Measurements from ENCODE around the gene BLID.

The BLID gene

GRCh38 chr11:122138744-122139594 is 23.0 kb upstream of the BLID start:
- DNase-seq, result no peak

DNA sequence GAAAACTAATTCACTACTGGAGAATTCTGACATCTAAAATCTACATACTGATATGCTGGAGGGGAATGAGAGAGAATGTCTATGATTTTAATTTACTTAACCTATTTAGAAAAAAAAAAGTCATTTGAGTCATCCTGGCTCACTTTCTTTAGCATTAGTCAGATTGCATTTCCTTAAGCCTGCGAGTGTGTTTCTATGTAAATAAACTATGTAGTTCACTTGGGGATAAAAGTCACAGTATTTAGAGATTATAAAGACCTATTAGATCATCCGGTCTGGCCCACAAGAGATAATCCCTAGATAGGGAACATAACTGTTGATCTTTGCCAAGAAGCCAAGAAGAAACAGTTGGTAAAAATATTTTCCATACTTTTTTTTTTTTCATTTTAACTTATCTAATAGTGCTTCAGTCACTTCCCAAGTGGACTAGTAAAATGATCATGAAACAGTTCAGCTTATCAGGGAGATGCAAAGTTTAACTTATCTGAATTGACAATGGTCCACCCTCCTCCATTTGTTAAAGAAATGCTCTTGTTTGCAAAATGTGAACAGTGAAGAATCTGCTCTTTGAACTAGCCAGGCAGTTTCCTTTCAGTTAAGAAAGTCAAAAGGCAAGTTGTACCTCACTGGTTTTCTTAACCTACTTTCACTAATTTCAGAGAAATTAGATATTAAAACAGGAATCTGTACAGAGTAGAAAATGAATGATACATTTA is 21.2 kb upstream of the BLID start:
- no peak for DNase-seq

DNA sequence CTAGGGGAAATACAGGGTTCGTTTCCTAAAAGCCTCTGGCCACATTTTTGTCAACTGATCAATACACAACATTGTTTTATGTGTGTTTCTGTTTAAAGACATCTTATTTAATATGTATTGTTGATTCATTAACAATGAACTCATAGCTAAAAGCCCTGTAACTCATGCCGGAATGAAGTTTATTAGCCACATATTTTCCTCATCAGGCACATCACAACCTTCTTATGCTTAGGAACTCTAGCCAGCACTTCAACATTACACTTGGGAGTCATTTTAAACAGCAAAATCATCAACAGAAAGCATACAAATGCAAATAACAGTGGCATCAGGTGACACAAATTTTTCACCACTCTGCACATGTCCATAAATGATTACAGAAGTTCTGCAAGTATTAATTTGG is 15.1 kb upstream of the BLID start:
- no peak for DNase-seq

DNA sequence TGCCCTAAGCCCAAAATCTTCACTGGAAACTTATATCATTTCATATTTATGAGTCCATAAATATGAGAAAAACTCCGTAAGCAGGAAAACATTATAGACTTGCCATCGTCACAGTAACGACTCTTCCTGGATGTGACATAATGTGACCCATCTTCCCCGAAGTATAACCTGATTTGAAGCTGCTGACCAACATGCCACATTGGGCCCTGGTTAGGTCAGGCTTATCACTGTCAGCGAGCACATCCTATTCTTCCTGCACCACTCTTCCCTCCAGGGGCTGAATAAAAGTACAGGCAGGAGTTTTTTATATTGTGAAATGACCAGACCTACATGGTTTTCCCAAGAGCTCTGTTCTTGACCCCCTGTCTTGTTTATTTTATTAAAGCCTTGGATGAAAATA is 12.1 kb upstream of the BLID start:
- no peak for DNase-seq

DNA sequence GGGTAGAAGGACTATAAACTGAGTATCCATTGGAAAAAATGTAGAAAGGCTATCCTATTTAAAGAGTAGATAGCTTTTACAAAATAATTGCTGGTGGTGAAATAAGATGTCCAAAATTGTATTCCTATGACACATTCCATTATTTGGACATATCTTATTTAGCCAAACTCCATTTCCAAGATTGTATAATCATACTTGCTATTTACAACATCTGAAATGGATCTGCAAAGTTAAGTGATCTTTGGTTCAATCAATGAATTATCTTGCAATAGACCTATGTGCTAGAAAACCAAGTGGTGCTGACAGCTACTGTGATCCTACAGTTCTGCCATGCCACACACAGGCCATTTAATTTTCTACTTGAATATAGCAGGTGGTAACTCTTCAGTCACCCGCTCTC is 11.0 kb upstream of the BLID start:
- no peak for DNase-seq

DNA sequence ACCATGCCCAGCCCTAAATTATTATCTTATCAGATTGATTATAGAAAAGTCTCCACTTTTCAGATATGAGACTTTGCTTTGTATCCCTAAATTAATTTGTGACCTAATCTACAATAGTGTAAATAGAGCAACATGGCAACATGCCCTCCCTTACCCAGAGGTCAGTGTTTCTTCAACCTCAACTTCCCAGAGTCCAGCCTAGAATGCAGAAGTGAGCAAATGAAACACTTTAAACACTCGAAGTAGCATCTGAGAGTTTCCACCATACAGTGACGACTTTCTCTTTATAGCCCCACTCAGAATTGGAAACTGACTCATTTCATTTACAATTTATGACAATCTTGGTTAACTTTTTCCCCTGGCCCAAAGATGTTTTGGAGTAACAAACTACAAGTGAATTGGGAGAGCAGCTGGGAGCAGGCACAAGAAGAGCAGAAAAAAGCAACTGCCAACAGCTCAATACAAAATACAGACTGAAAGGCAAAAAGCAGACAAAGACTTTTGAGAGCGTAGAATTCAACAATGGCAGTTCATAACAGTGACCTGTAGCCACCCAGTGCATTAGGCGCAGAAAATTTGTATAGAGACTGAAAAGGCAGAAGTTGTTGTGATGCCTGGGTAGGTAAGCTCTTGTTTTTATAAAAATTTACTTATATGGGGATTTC is 10.1 kb upstream of the BLID start:
- no peak for DNase-seq

GRCh38 chr11:122123263-122123929 is 7.4 kb upstream of the BLID start:
- DNase-seq, result no peak

DNA sequence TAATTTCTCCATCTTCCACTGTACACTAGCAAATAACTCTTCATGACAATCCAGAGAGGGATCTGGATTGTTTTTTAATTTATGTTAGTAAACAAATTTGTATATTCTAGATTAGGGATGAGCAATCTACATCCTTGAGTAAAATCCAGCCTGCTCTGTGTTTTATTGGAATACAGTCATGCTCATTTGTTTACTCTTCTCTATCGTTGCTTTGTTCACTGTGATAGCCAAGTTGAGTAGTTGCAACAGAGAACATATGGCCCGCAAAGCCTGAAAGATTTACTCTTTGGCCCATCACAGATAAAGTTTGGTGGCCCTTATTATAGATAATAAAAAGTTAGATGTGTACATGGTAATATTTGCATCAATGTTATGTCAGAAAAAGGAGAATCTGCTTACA is 6.2 kb upstream of the BLID start:
- DNase-seq, result no peak

DNA sequence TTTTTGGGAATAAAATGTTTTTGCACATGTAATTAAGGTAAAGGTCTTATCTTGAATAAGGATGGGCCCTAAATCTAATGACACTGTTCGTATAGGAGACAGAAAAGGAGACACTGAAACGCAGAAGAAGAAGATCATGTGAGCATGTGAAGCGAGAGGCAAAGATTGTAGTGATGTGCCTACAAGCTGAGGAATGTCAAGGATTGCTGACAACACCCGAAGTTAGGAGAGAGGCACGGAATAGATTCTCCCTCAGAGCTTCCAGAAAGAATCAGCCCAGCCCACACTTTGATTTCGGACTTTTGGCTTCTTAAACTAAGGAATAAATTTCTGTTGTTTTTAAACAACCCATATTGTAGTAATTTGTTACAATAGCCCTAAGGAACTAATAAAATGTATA is 4.1 kb upstream of the BLID start:
- DNase-seq, result no peak

DNA sequence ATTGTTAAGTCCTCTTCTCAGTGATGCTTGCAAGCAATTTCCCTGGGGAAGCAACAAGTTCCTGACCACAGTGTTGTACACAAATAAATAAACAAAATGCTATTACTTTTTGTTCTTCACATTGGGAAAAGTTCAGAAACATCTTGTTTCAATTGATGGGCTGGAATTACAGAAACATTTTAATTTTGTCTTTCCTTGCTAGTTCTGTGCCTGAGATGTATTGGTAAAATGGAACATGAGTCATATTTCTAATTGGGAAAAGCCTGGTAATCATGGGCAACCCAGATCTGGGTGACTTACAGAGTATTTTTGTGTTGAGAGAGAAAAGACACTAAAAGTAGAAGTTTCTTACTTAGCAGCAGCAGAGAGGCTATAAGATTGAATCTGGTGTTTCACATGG is 576 bp upstream of the BLID start:
- no peak for DNase-seq

- no peak for DNase-seq
These were observed 1.0 kb downstream of the BLID start for GRCh38 chr11:122114976-122115375.

GRCh38 chr11:122113836-122114825 is 1.9 kb downstream of the BLID start:
- DNase-seq, result no peak

GRCh38 chr11:122112470-122113365 is 3.3 kb downstream of the BLID start:
- no peak for DNase-seq

GRCh38 chr11:122109932-122110331 is 6.1 kb downstream of the BLID start:
- DNase-seq, result no peak

- no peak for DNase-seq
These were observed 7.2 kb downstream of the BLID start for GRCh38 chr11:122108828-122109227.

DNA sequence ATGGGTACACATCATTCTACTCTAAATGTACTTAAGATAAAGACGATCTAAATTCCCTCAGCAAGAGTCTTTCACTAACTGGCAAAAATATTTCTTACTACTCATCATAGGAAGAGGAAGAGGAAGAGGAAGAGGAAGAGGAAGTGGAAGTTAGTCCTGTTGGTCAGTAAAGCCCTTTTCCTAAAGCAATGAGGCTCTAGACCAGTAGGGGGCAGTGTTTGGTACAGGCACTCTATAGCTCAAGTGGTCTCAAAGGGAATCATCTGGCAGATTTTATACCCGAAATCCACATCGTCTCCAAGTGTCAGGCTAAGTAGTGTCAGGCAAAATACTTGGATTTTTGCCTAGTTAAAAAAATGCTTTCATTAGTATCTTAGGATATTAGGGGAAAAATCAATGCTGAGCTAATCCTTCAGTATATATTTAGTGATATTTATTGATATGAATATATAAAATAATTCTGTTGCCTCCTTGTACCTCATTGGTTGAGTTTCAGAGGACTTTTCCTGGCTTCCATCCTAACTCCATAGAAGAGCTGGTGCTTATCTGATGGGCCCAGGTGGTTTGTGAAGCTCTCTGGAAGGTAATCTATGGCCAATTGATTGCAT is 7.7 kb downstream of the BLID start:
- DNase-seq, result no peak

- no peak for DNase-seq
These were observed 8.4 kb downstream of the BLID start for GRCh38 chr11:122107566-122107965.

DNA sequence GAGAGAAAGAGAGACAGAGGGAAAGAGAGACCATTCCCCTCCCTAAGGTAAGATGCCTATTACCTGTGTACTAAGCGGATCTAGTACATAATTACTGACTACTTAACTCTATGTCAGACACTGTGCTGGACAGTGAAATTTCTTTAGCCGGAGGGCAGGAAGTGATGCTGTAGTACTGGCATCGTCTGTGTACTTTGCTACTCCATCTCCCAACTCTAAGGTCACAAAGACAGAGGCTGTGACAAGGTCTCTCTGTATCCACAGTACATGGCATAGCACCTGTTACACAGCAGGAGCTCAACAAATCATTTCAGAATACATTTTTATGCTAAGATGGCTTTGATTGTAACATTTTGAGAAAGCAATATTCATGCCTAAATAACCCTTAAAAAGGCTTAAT is 9.0 kb downstream of the BLID start:
- DNase-seq, result no peak

DNA sequence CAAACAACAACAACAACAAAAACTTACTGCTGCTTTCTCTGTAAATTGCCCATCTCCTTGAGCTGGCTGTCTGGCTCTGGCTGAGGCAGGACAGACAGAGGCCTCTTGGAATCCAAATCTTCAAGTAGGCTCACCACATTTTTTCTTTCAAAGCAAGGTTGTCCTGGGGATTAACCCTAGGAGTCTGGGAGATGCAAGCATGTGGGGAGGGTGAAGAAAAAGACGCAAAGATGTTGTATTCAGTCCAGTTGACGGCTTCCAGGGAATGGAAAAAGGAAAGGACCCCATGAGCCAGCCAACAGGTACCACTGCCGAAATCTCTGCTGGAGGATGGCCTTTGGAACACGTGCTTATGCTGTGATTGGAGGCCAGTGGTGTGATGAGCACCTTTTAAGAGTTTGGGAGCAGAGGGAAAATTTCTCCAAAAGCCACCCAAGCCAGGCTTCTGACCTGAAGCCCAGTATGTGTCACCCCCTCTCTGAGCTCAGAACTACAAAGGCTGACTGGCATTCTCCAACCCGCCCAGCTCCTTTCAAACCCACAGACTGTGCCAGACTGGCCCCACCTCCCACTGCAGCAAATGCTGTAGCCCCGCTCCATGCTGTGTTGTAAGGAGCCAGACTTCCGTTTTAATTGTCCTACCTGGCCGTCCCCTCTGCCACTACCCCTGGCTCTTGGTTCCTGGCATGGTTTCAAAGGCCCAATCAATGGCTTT is 10.8 kb downstream of the BLID start:
- DNase-seq, result no peak

GRCh38 chr11:122104341-122104740 is 11.7 kb downstream of the BLID start:
- DNase-seq, result no peak

Data from activated CD4-positive, alpha-beta T cell treated with anti-CD3 and anti-CD28 coated beads, Interleukin-2, amount 50 U/mL, for 4 hours (primary cell).